HEK293 (cell line): ENCODE data around the gene CDT1.
A peak's percentile ranks its signal among the peaks of the same experiment; 100 is the strongest.

Experiments used
- GLI4 ChIP-seq: fragments of 450-650 bp; formaldehyde crosslinking; IDR thresholded peaks from 2 replicates; pipeline ENCODE4 v1.5.1; 2016; ENCODE audit warnings: missing biosample characterization, missing genetic modification characterization
- IKZF3 ChIP-seq: fragments of 450-650 bp; IDR thresholded peaks from 2 replicates; pipeline ENCODE4 v1.5.0; 2018; ENCODE audit warnings: missing biosample characterization, mild to moderate bottlenecking, missing genetic modification characterization, moderate library complexity
- KLF16 ChIP-seq: fragments of 450-650 bp; formaldehyde crosslinking; IDR thresholded peaks from 2 replicates; pipeline ENCODE4 v1.5.1; 2017; ENCODE audit warnings: missing biosample characterization, missing genetic modification characterization
- KLF7 ChIP-seq: fragments of 450-650 bp; formaldehyde crosslinking; IDR thresholded peaks from 2 replicates; pipeline ENCODE4 v1.5.1; 2016; ENCODE audit warnings: missing biosample characterization, missing genetic modification characterization, borderline replicate concordance
- MZF1 ChIP-seq: fragments of 450-650 bp; formaldehyde crosslinking; IDR thresholded peaks from 2 replicates; pipeline ENCODE4 v1.5.1; 2017; ENCODE audit warnings: missing biosample characterization, missing genetic modification characterization, borderline replicate concordance
- PRDM10 ChIP-seq: fragments of 450-650 bp; formaldehyde crosslinking; IDR thresholded peaks from 2 replicates; pipeline ENCODE4 v1.5.1; 2016; ENCODE audit warnings: missing biosample characterization, missing genetic modification characterization
- REPIN1 ChIP-seq: fragments of 450-650 bp; formaldehyde crosslinking; IDR thresholded peaks from 2 replicates; pipeline ENCODE4 v1.5.1; 2017; ENCODE audit warnings: missing biosample characterization, missing genetic modification characterization, low read depth
- SALL2 ChIP-seq: fragments of 450-650 bp; formaldehyde crosslinking; IDR thresholded peaks from 2 replicates; pipeline ENCODE4 v1.5.0; 2017; ENCODE audit warnings: missing biosample characterization, mild to moderate bottlenecking, missing genetic modification characterization, borderline replicate concordance
- ZEB2 ChIP-seq: fragments of 450-650 bp; formaldehyde crosslinking; IDR thresholded peaks from 2 replicates; pipeline ENCODE4 v1.5.1; 2016; ENCODE audit warnings: missing biosample characterization, missing genetic modification characterization
- ZFHX2 ChIP-seq: fragments of 450-650 bp; formaldehyde crosslinking; conservative IDR thresholded peaks from 2 replicates; pipeline ENCODE4 v1.5.1; 2016; ENCODE audit warnings: missing biosample characterization, missing genetic modification characterization
- ZNF138 ChIP-seq: fragments of 450-650 bp; formaldehyde crosslinking; IDR thresholded peaks from 2 replicates; pipeline ENCODE4 v1.5.1; 2016; ENCODE audit warnings: missing biosample characterization, missing genetic modification characterization, borderline replicate concordance
- ZNF146 ChIP-seq: fragments of 450-650 bp; formaldehyde crosslinking; IDR thresholded peaks from 2 replicates; pipeline ENCODE4 v1.5.1; 2016; ENCODE audit warnings: missing biosample characterization, missing genetic modification characterization
- ZNF155 ChIP-seq: fragments of 450-650 bp; formaldehyde crosslinking; IDR thresholded peaks from 2 replicates; pipeline ENCODE4 v1.5.1; 2016; ENCODE audit warnings: missing biosample characterization, missing genetic modification characterization
- ZNF157 ChIP-seq: fragments of 450-650 bp; formaldehyde crosslinking; IDR thresholded peaks from 2 replicates; pipeline ENCODE4 v1.5.1; 2016; ENCODE audit warnings: missing biosample characterization, missing genetic modification characterization
- ZNF16 ChIP-seq: fragments of 450-650 bp; formaldehyde crosslinking; IDR thresholded peaks from 2 replicates; pipeline ENCODE4 v1.5.1; 2016; ENCODE audit warnings: low read depth, missing biosample characterization, missing genetic modification characterization
- ZNF19 ChIP-seq: fragments of 450-650 bp; formaldehyde crosslinking; IDR thresholded peaks from 2 replicates; pipeline ENCODE4; 2016; ENCODE audit warnings: missing biosample characterization, missing genetic modification characterization, low read depth
- ZNF2 ChIP-seq: fragments of 450-650 bp; formaldehyde crosslinking; IDR thresholded peaks from 2 replicates; pipeline ENCODE4 v1.5.1; 2016; ENCODE audit warnings: missing biosample characterization, missing genetic modification characterization
- ZNF214 ChIP-seq: fragments of 450-650 bp; formaldehyde crosslinking; IDR thresholded peaks from 2 replicates; pipeline ENCODE4 v1.5.1; 2017; ENCODE audit warnings: missing biosample characterization, mild to moderate bottlenecking, missing genetic modification characterization, borderline replicate concordance
- ZNF335 ChIP-seq: fragments of 450-650 bp; formaldehyde crosslinking; conservative IDR thresholded peaks from 2 replicates; pipeline ENCODE4 v1.5.1; 2016; ENCODE audit warnings: missing biosample characterization, missing genetic modification characterization
- ZNF366 ChIP-seq: fragments of 450-650 bp; formaldehyde crosslinking; conservative IDR thresholded peaks from 2 replicates; pipeline ENCODE4 v1.5.1; 2016; ENCODE audit warnings: missing biosample characterization, missing genetic modification characterization
- ZNF391 ChIP-seq: fragments of 450-650 bp; formaldehyde crosslinking; IDR thresholded peaks from 2 replicates; pipeline ENCODE4 v1.5.1; 2016; ENCODE audit warnings: low read depth, missing biosample characterization, missing genetic modification characterization, borderline replicate concordance
- ZNF394 ChIP-seq: fragments of 450-650 bp; formaldehyde crosslinking; IDR thresholded peaks from 2 replicates; pipeline ENCODE4 v1.5.1; 2016; ENCODE audit warnings: missing biosample characterization, missing genetic modification characterization, mild to moderate bottlenecking, moderate library complexity, borderline replicate concordance
- ZNF416 ChIP-seq: fragments of 450-650 bp; formaldehyde crosslinking; IDR thresholded peaks from 2 replicates; pipeline ENCODE4 v1.5.1; 2016; ENCODE audit warnings: missing biosample characterization, missing genetic modification characterization
- ZNF544 ChIP-seq: fragments of 450-650 bp; formaldehyde crosslinking; IDR thresholded peaks from 2 replicates; pipeline ENCODE4 v1.5.0; 2017; ENCODE audit warnings: missing biosample characterization, missing genetic modification characterization
- ZNF549 ChIP-seq: fragments of 450-650 bp; IDR thresholded peaks from 2 replicates; pipeline ENCODE4 v1.5.1; 2018; ENCODE audit warnings: missing biosample characterization, missing genetic modification characterization, mild to moderate bottlenecking, inconsistent platforms, moderate library complexity
- ZNF560 ChIP-seq: fragments of 450-650 bp; formaldehyde crosslinking; IDR thresholded peaks from 2 replicates; pipeline ENCODE4 v1.5.1; 2017; ENCODE audit warnings: missing biosample characterization, missing genetic modification characterization, borderline replicate concordance
- ZNF571 ChIP-seq: fragments of 450-650 bp; formaldehyde crosslinking; IDR thresholded peaks from 2 replicates; pipeline ENCODE4 v1.5.0; 2017; ENCODE audit warnings: missing biosample characterization, missing genetic modification characterization
- ZNF600 ChIP-seq: fragments of 450-650 bp; formaldehyde crosslinking; IDR thresholded peaks from 2 replicates; pipeline ENCODE4 v1.5.1; 2016; ENCODE audit warnings: missing biosample characterization, missing genetic modification characterization
- ZNF747 ChIP-seq: fragments of 450-650 bp; formaldehyde crosslinking; IDR thresholded peaks from 2 replicates; pipeline ENCODE4 v1.5.1; 2016; ENCODE audit warnings: missing biosample characterization, missing genetic modification characterization
- ZNF776 ChIP-seq: fragments of 450-650 bp; formaldehyde crosslinking; IDR thresholded peaks from 2 replicates; pipeline ENCODE4 v1.5.0; 2017; ENCODE audit warnings: missing biosample characterization, missing genetic modification characterization, borderline replicate concordance
- ZXDB ChIP-seq: fragments of 450-650 bp; formaldehyde crosslinking; IDR thresholded peaks from 2 replicates; pipeline ENCODE4 v1.5.1; 2016; ENCODE audit warnings: missing biosample characterization, missing genetic modification characterization
- TF ChIP-seq, protein P1 (sequence below): fragments of 450-650 bp; formaldehyde crosslinking; IDR thresholded peaks from 2 replicates; pipeline ENCODE4 v1.5.1; 2016; ENCODE audit warnings: missing biosample characterization, missing genetic modification characterization, borderline replicate concordance

The CDT1 gene

DNA sequence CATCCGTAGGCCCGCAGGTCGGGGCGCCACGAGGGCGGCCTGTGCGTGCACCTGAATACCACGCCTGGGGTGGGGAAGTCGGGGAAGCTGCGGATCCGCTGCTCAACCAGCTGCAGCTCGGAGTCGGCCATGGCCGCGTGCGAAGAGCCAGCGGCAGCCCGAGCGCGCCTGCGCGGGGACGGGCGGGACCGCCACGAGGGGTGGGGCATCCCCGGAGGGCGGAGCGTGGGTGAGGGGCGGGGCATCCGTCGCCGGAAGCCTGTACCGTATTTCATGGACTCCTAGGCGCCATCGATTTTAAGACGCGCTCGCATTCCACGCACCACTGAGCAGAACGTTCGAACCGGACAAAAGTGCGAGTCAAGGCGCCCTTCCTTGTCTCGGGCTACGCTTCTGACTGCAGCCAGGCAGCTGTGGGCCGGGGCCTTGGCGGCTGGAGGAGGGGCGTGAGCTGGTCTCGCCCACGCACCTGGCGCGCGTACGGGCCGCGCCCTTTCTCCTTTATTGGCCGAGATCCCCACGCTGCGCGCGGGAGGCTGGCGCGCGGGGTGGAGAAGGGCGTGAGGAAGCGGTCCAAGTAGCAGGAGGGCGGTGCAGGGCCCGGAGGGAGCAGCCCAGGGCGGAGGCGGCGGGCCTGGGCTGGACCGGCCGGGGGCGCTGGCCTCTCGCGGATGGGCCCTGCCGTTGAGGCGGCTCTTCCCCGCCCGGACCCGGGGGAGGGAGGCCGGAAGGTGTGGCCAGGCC, 8.4 kb downstream of the CDT1 start, which contains the start of gene APRT (continued):
- TF ChIP-seq ZNF146, result 0 out of 2 replicates have a peak, but pooled peaks have one; percentile 5
- TF ChIP-seq ZNF776, result no peak
- TF ChIP-seq ZNF335 (tag by site-specific recombination), result 0 out of 2 replicates have a peak, but pooled peaks have one; percentile 59
- TF ChIP-seq ZNF549 (tag by site-specific recombination), result no peak
- peak; percentile 82; the same call in 1 of the 2 replicates for TF ChIP-seq KLF7
- TF ChIP-seq MZF1 (tag by site-specific recombination), result peak; percentile 63; the same call in 1 of the 2 replicates
- peak; percentile 73; the same call in 1 of the 2 replicates for TF ChIP-seq ZNF394 (tag by site-specific recombination)
- TF ChIP-seq ZFHX2 (tag by site-specific recombination), result peak; percentile 98
- no peak for TF ChIP-seq ZNF416 (tag by site-specific recombination)
- no peak for TF ChIP-seq IKZF3 (tag by site-specific recombination)
- TF ChIP-seq PRDM10 (tag by site-specific recombination), result peak; percentile 74; the same call in 1 of the 2 replicates
- peak; percentile 72; the same call in 1 of the 2 replicates for TF ChIP-seq ZXDB
- TF ChIP-seq ZEB2 (tag by site-specific recombination), result peak; percentile 93
- no peak for TF ChIP-seq ZNF214
- TF ChIP-seq ZNF138 (tag by site-specific recombination), result no peak
- TF ChIP-seq ZNF2, result peak; percentile 77
- TF ChIP-seq KLF16, result peak; percentile 77
- no peak for TF ChIP-seq SALL2 (tag by site-specific recombination)
- TF ChIP-seq ZNF571 (tag by site-specific recombination), result no peak
- TF ChIP-seq REPIN1 (tag by site-specific recombination), result peak; percentile 75; the same call in 1 of the 2 replicates
- TF ChIP-seq ZNF544 (tag by site-specific recombination), result no peak
- TF ChIP-seq ZNF16, result no peak
- TF ChIP-seq ZNF391, result no peak
- TF ChIP-seq ZNF157, result no peak
- no peak for TF ChIP-seq ZNF747 (tag by site-specific recombination)
- no peak for TF ChIP-seq ZNF19 (tag by site-specific recombination)
- TF ChIP-seq GLI4, result no peak
- no peak for TF ChIP-seq ZNF560
- no peak for TF ChIP-seq ZNF155 (tag by site-specific recombination)
- TF ChIP-seq ZNF366 (tag by site-specific recombination), result no peak
- TF ChIP-seq, protein P1, sequence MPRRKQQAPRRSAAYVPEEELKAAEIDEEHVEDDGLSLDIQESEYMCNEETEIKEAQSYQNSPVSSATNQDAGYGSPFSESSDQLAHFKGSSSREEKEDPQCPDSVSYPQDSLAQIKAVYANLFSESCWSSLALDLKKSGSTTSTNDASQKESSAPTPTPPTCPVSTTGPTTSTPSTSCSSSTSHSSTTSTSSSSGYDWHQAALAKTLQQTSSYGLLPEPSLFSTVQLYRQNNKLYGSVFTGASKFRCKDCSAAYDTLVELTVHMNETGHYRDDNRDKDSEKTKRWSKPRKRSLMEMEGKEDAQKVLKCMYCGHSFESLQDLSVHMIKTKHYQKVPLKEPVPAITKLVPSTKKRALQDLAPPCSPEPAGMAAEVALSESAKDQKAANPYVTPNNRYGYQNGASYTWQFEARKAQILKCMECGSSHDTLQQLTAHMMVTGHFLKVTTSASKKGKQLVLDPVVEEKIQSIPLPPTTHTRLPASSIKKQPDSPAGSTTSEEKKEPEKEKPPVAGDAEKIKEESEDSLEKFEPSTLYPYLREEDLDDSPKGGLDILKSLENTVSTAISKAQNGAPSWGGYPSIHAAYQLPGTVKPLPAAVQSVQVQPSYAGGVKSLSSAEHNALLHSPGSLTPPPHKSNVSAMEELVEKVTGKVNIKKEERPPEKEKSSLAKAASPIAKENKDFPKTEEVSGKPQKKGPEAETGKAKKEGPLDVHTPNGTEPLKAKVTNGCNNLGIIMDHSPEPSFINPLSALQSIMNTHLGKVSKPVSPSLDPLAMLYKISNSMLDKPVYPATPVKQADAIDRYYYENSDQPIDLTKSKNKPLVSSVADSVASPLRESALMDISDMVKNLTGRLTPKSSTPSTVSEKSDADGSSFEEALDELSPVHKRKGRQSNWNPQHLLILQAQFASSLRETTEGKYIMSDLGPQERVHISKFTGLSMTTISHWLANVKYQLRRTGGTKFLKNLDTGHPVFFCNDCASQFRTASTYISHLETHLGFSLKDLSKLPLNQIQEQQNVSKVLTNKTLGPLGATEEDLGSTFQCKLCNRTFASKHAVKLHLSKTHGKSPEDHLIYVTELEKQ (tag by site-specific recombination), result peak; percentile 18; the same call in 1 of the 2 replicates
- TF ChIP-seq ZNF600, result peak; percentile 89
